OCI-LY3 (cell line): ENCODE results near the gene TEX35.

Experiments
- H2AFZ ChIP-seq: fragments of 200-600, 300-600 bp; shearing (Covaris generic); 2 replicates; pipeline ENCODE4 v1.6.0; 2014; ENCODE audit warnings: antibody characterized with exemption, low read depth, low read length
- H3K27ac ChIP-seq: fragments of 200-600, 300-600 bp; sonication (generic); 2 replicates; pipeline ENCODE4 v1.5.1; 2014; ENCODE audit warnings: mild to moderate bottlenecking, low read length, moderate library complexity, mixed read lengths
- H3K27me3 ChIP-seq: fragments of 200-600, 300-600 bp; sonication (generic); 2 replicates; pipeline ENCODE4 v1.6.1; 2014; ENCODE audit warnings: low read depth, low read length, mixed read lengths
- H3K36me3 ChIP-seq: fragments of 200-600, 300-600 bp; sonication (generic); replicated peaks from 2 replicates; pipeline ENCODE3; 2014; ENCODE audit warnings: low read depth, low read length, mixed read lengths
- H3K4me1 ChIP-seq: fragments of 300-600, 200-600 bp; sonication (generic); 2 replicates; pipeline ENCODE4 v1.6.1; 2014; ENCODE audit warnings: low read length, mixed read lengths
- H3K4me2 ChIP-seq: fragments of 200-600, 300-600 bp; sonication (generic); 2 replicates; pipeline ENCODE4 v1.6.1; 2014; ENCODE audit warnings: low read length, mixed read lengths
- H3K4me3 ChIP-seq: fragments of 300-600, 200-600 bp; sonication (generic); 2 replicates; pipeline ENCODE4 v1.5.1; 2014; ENCODE audit warnings: antibody characterized with exemption, mild to moderate bottlenecking, low read length, moderate library complexity
- H3K79me2 ChIP-seq: fragments of 300-600, 200-600 bp; shearing (Covaris generic); 2 replicates; pipeline ENCODE4 v1.6.1; 2014; ENCODE audit warnings: mild to moderate bottlenecking, low read length, mixed read lengths
- H3K9ac ChIP-seq: fragments of 300-600, 200-600 bp; shearing (Covaris generic); 2 replicates; pipeline ENCODE4 v1.6.0; 2014; ENCODE audit warnings: mild to moderate bottlenecking, low read length, moderate library complexity
- H3K9me3 ChIP-seq: fragments of 200-600, 300-600 bp; shearing (Covaris generic); 2 replicates; pipeline ENCODE4 v1.6.1; 2014; ENCODE audit warnings: low read length, mixed read lengths; ENCODE audit not compliant: insufficient read depth
- H4K20me1 ChIP-seq: fragments of 200-600, 300-600 bp; sonication (generic); 2 replicates; pipeline ENCODE4 v1.6.1; 2016; ENCODE audit warnings: low read length, mixed read lengths; ENCODE audit not compliant: insufficient read depth
- EZH2phosphoT487 ChIP-seq: fragments of 200-600 bp; shearing (Covaris generic); IDR thresholded peaks from 2 replicates; pipeline ENCODE4 v1.6.1; 2018; ENCODE audit warnings: antibody characterized with exemption, mixed run types, low read depth
- TF ChIP-seq, protein P1 (sequence below): fragments of 200-600, 300-600 bp; sonication (generic); IDR thresholded peaks from 2 replicates; pipeline ENCODE4 v1.5.1; 2014; ENCODE audit warnings: antibody characterized with exemption, low read length, low read depth

Gene TEX35

DNA sequence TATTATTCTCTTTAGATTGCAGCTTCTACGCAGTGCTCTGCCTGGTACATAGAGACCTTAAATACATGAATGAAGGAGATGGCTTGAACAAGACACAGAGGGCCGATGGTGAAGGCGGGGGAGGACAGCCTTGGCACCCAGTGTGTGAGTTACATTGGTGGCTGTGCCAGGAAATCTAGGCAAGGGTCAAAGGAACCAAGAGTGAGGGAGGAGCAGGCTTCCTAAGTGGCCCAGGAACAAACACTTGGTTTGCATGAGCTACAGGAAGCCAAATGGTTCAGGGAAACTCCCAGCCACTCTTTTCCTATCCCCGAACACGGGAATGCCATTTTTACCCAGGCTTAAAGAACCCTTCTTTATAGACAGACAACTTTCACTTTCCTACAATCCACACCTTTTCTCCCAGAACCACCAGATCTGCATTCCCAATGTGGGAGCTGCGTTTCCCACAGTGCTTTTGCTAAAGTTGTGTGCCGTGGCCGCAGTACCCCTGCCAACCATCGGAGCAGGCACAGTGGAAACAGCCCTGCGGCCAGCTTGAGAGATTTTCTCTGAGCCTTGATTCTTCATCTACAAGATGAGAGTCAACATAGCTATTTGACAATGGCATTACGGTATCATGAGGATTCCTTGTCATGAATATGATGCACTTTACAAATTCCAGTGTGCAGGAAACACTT lies 12.7 kb upstream of the TEX35 start:
- Histone ChIP-seq H3K4me1 (peaks cover 13% of the 10 kb centered on the region), H3K79me2 (no peaks in the 10 kb centered on the region), H3K9ac (no peak overlapping the region), H3K4me2 (no peak overlapping the region), H3K4me3 (no peak overlapping the region), H3K9me3 (no peaks in the 10 kb centered on the region), H3K36me3 (no peaks in the 10 kb centered on the region), H2AFZ (no peak overlapping the region), H3K27me3 (no peaks in the 10 kb centered on the region), H3K27ac (no peak overlapping the region), H4K20me1 (no peaks in the 10 kb centered on the region)
- TF ChIP-seq, protein P1, sequence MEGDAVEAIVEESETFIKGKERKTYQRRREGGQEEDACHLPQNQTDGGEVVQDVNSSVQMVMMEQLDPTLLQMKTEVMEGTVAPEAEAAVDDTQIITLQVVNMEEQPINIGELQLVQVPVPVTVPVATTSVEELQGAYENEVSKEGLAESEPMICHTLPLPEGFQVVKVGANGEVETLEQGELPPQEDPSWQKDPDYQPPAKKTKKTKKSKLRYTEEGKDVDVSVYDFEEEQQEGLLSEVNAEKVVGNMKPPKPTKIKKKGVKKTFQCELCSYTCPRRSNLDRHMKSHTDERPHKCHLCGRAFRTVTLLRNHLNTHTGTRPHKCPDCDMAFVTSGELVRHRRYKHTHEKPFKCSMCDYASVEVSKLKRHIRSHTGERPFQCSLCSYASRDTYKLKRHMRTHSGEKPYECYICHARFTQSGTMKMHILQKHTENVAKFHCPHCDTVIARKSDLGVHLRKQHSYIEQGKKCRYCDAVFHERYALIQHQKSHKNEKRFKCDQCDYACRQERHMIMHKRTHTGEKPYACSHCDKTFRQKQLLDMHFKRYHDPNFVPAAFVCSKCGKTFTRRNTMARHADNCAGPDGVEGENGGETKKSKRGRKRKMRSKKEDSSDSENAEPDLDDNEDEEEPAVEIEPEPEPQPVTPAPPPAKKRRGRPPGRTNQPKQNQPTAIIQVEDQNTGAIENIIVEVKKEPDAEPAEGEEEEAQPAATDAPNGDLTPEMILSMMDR = no peak
- TF ChIP-seq EZH2phosphoT487 = no peak

DNA sequence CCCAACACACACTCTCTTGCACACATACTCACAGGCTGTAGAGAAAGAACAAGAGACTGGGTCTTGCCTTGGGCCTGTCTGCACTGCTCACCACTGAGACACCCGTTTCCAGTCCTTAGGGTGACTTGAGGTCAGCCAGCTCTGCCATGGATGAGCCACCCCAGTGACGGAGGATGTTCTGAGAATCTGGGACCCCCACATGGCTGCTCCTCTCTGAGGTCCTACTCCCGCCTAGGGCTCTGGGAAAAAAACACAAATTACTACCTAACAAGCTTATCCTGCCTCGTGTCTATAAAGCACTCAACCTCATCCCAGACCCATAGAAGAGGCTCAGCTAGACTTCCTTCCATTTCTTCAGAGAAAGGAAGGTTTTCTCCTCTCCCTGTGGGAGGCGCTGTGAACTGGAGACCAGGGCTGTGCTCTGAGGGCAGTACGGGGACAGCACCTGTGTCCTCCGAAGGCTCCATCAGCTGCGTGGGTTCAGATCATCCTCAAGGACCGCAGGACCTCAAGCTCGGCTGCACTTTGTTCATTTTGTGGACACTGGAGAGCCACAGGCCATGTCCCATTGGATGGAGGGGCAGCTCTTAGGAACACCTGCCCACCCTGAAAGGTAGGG lies 11.9 kb upstream of the TEX35 start:
- H3K9ac ChIP-seq = no peak overlapping the region
- no peak overlapping the region for H3K27ac ChIP-seq
- no peaks in the 10 kb centered on the region for H3K27me3 ChIP-seq
- TF ChIP-seq, protein P1 = peak; percentile 43
- TF ChIP-seq EZH2phosphoT487 = no peak
- H3K36me3 ChIP-seq = no peaks in the 10 kb centered on the region
- no peaks in the 10 kb centered on the region for H3K9me3 ChIP-seq
- H2AFZ ChIP-seq = peak overlapping the region; percentile 15
- peak overlapping the region; percentile 56 for H3K4me2 ChIP-seq
- peak overlapping the region; percentile 8 for H3K4me3 ChIP-seq
- peaks cover 13% of the 10 kb centered on the region for H3K4me1 ChIP-seq
- no peaks in the 10 kb centered on the region for H3K79me2 ChIP-seq
- no peaks in the 10 kb centered on the region for H4K20me1 ChIP-seq

DNA sequence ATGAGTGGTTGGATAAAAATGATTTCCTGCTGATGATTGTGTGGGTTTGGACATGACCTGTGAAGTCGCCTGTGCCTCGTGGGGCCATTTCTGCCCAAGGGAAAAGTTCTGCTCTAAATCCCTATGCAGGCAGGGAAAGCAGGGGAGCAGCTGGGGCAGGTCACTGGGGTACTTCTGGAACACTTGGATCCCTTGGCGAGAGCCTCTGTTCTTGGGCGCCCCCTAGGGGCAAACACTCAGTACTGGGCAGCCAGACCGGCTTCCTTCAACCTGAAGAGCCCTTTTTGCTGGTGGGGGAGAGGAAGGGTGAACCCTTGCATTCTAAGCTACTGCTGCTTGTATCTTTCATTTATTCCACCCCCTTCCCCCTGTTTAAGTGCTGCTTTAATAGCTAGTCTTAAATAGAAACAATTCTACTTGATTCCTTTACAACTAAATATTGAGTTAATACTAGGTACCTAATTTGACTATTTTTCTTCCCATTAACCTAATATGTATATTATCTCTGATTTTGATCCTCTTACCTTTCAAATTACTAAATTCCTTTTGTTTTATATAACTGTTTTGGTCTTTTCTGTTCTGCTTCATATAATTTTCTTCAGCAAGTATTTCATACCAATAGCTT lies 11.1 kb upstream of the TEX35 start:
- Histone ChIP-seq H3K27me3 (no peaks in the 10 kb centered on the region), H3K9ac (no peak overlapping the region), H3K36me3 (no peaks in the 10 kb centered on the region), H4K20me1 (no peaks in the 10 kb centered on the region), H2AFZ (peak overlapping the region; percentile 15; the same call in 1 of the 2 replicates), H3K27ac (no peak overlapping the region), H3K9me3 (no peaks in the 10 kb centered on the region), H3K4me1 (peaks cover 13% of the 10 kb centered on the region), H3K79me2 (no peaks in the 10 kb centered on the region), H3K4me2 (peak overlapping the region; percentile 56), H3K4me3 (peak overlapping the region; percentile 8)
- no peak for TF ChIP-seq EZH2phosphoT487
- TF ChIP-seq, protein P1 = peak; percentile 94

DNA sequence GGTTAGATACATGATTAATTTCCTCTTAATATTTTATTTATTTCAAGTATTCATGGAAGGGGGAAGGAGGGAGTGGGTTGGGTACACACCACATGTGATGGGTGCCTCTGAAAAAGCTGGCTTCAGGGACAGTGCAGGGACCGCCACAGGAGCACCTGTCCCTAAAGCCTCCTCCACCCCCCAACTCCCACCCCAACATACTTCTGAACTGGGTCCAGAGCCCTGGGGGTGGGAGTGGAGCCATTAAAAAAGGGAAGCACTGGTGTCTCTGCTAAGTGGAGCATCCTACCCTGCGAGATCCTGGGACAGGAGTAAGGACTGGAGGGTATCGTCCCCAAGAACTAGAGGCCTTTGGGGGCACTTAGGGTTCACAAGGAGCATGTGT lies 10.6 kb upstream of the TEX35 start:
- no peaks in the 10 kb centered on the region for H3K9me3 ChIP-seq
- no peak overlapping the region for H2AFZ ChIP-seq
- no peaks in the 10 kb centered on the region for H3K27me3 ChIP-seq
- H3K27ac ChIP-seq = no peak overlapping the region
- TF ChIP-seq, protein P1 = no peak
- no peak for TF ChIP-seq EZH2phosphoT487
- no peaks in the 10 kb centered on the region for H4K20me1 ChIP-seq
- H3K79me2 ChIP-seq = no peaks in the 10 kb centered on the region
- H3K36me3 ChIP-seq = no peaks in the 10 kb centered on the region
- H3K4me2 ChIP-seq = no peak overlapping the region
- peaks cover 13% of the 10 kb centered on the region for H3K4me1 ChIP-seq
- H3K9ac ChIP-seq = no peak overlapping the region
- no peak overlapping the region for H3K4me3 ChIP-seq
